Panc1 (cell line): ENCODE data around the gene IL1RAPL1. TPM values are rescaled to one million over a fixed set of nuclear protein-coding genes. Genes with fewer than 3 reads are reported as not detected.

Experiments
- ATAC-seq: fragments of 200-7000 bp; cut with Tn5 transposase; 2 replicates; pipeline ENCODE4 v1.9.1; 2020; ENCODE audit warnings: mild to moderate bottlenecking, moderate library complexity
- BruUV-seq: library from RNA; stranded (reverse); fragments of 400-500 nt; replicated peaks from 2 replicates; lab custom pipeline; 2021; lab: Mats Ljungman, UMichigan
- CTCF ChIA-PET: fragments of 300-600 bp; sonication (Branson Sonifier 250); formaldehyde crosslinking; loops from one replicate; lab custom pipeline; 2022; ENCODE audit warnings: antibody characterized with exemption; lab: Charles Lee
- POLR2A ChIA-PET: fragments of 300-600 bp; sonication (Branson Sonifier 250); formaldehyde crosslinking; loops from one replicate; lab custom pipeline; 2022; ENCODE audit warnings: antibody characterized with exemption; lab: Charles Lee
- DNase-seq: peaks from one replicate; pipeline ENCODE4 v3.0.0-alpha.2; 2010; ENCODE audit warnings: low read depth, low spot score
- H3K27ac ChIP-seq: 2 replicates; pipeline ENCODE4 v1.5.1; 2011; ENCODE audit warnings: mild to moderate bottlenecking, low read length, inconsistent platforms
- H3K27me3 ChIP-seq: fragments of 200-500 bp; sonication (Bioruptor generic); 2 replicates; pipeline ENCODE4 v1.6.0; 2014; ENCODE audit warnings: low read length, inconsistent platforms; ENCODE audit not compliant: control insufficient read depth, insufficient read depth
- H3K36me3 ChIP-seq: fragments of 200-500 bp; sonication (Bioruptor generic); 2 replicates; pipeline ENCODE4 v1.5.1; 2014; ENCODE audit warnings: inconsistent platforms, mild to moderate bottlenecking, low read length, moderate library complexity; ENCODE audit not compliant: control insufficient read depth, insufficient read depth
- H3K4me1 ChIP-seq: 2 replicates; pipeline ENCODE4 v1.5.1; 2011; ENCODE audit warnings: inconsistent platforms, mild to moderate bottlenecking, low read length, moderate library complexity; ENCODE audit not compliant: control insufficient read depth, insufficient read depth
- H3K4me3 ChIP-seq, 2 experiments: 2 replicates each; pipeline ENCODE4 v1.5.1; 2011 to 2012; ENCODE audit warnings: low read depth in 2 of 2, low read length in 2 of 2, mild to moderate bottlenecking in 2 of 2, inconsistent platforms in 1 of 2, moderate library complexity in 1 of 2
- H3K9me3 ChIP-seq: fragments of 200-500 bp; sonication (Bioruptor generic); 2 replicates; pipeline ENCODE4 v1.5.1; 2014; ENCODE audit warnings: low read depth, mild to moderate bottlenecking, inconsistent platforms, low read length, moderate library complexity; ENCODE audit not compliant: control insufficient read depth, insufficient read depth
- POLR2AphosphoS5 ChIP-seq: IDR thresholded peaks from 2 replicates; pipeline ENCODE4 v1.6.1; 2012; ENCODE audit warnings: mild to moderate bottlenecking, low read depth, low read length, moderate library complexity
- SIN3A ChIP-seq: IDR thresholded peaks from 2 replicates; pipeline ENCODE4 v1.6.1; 2012; ENCODE audit warnings: low read depth, mild to moderate bottlenecking, low read length, moderate library complexity, borderline replicate concordance; ENCODE audit not compliant: insufficient read depth
- TCF7L2 ChIP-seq: IDR thresholded peaks from 2 replicates; pipeline ENCODE4 v1.6.1; 2011; ENCODE audit warnings: mild to moderate bottlenecking, low read depth, low read length, inconsistent platforms
- in situ Hi-C: cut with HindIII; loops from 2 replicates; pipeline ENCODE4 v1.10.0; 2016; ENCODE audit warnings: low sequenced_read_pairs, low pct_unique_long_range_greater_than_20kb
- intact Hi-C: fragments of 100-400 bp; cut with micrococcal nuclease; formaldehyde crosslinking; loops from one replicate; pipeline ENCODE4 v1.10.0; 2022; ENCODE audit not compliant: unreplicated experiment
- total RNA-seq: library from RNA; stranded (reverse); gene quantifications from one replicate; pipeline ENCODE4 v1.2.1, GENCODE V29; 2021; ENCODE audit not compliant: unreplicated experiment
- TF ChIP-seq, protein P1 (sequence below), 2 experiments: IDR thresholded peaks; 2 replicates each; pipeline ENCODE4 v1.6.1; 2011 to 2012; ENCODE audit warnings: low read depth in 2 of 2, control low read depth in 1 of 2, low read length in 1 of 2, mild to moderate bottlenecking in 1 of 2, moderate library complexity in 1 of 2; ENCODE audit not compliant: insufficient read depth in 1 of 2
- TF ChIP-seq, protein P2 (sequence below): fragments of 450-650 bp; IDR thresholded peaks from 2 replicates; pipeline ENCODE4 v1.5.1; 2017; ENCODE audit warnings: mild to moderate bottlenecking

The IL1RAPL1 gene
- total RNA-seq, 1 experiment from 2014 or later = 0.59 TPM

DNA sequence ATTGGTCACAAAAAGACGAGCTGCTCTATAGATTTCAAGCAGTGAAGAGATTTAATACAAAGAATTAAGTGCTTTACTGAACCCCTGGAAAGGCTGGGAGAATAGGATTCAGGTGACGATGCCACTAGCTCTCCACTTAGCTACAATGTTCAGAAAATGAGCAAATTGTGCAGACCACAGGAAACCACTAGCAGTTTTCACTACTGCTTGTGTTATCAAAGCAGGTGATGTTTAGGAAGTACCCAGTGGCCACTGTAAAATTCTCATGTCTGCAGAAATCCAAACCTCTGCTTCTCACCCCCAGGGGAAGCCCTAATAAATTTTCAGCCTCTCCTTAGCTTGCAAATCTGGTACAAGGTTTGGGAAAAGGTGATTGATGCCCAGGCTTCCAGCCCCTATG lies 165.1 kb downstream of the IL1RAPL1 start:
- no peak for DNase-seq
- intact Hi-C loops (no loop called here), in situ Hi-C loops (no loop called here)
- no peaks in the 10 kb centered on the region for H3K27me3 ChIP-seq
- POLR2A ChIA-PET = no interaction called here
- CTCF ChIA-PET = no interaction called here
- TF ChIP-seq POLR2AphosphoS5 (no peak), SIN3A (no peak), TCF7L2 (no peak)
- TF ChIP-seq, protein P1, sequence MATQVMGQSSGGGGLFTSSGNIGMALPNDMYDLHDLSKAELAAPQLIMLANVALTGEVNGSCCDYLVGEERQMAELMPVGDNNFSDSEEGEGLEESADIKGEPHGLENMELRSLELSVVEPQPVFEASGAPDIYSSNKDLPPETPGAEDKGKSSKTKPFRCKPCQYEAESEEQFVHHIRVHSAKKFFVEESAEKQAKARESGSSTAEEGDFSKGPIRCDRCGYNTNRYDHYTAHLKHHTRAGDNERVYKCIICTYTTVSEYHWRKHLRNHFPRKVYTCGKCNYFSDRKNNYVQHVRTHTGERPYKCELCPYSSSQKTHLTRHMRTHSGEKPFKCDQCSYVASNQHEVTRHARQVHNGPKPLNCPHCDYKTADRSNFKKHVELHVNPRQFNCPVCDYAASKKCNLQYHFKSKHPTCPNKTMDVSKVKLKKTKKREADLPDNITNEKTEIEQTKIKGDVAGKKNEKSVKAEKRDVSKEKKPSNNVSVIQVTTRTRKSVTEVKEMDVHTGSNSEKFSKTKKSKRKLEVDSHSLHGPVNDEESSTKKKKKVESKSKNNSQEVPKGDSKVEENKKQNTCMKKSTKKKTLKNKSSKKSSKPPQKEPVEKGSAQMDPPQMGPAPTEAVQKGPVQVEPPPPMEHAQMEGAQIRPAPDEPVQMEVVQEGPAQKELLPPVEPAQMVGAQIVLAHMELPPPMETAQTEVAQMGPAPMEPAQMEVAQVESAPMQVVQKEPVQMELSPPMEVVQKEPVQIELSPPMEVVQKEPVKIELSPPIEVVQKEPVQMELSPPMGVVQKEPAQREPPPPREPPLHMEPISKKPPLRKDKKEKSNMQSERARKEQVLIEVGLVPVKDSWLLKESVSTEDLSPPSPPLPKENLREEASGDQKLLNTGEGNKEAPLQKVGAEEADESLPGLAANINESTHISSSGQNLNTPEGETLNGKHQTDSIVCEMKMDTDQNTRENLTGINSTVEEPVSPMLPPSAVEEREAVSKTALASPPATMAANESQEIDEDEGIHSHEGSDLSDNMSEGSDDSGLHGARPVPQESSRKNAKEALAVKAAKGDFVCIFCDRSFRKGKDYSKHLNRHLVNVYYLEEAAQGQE (IDR thresholded peaks at IDR 0.05; ENCODE audit: insufficient read depth in 1 of 2, low read depth in 2 of 2, low read length in 1 of 2) = no peak
- TF ChIP-seq, protein P2, sequence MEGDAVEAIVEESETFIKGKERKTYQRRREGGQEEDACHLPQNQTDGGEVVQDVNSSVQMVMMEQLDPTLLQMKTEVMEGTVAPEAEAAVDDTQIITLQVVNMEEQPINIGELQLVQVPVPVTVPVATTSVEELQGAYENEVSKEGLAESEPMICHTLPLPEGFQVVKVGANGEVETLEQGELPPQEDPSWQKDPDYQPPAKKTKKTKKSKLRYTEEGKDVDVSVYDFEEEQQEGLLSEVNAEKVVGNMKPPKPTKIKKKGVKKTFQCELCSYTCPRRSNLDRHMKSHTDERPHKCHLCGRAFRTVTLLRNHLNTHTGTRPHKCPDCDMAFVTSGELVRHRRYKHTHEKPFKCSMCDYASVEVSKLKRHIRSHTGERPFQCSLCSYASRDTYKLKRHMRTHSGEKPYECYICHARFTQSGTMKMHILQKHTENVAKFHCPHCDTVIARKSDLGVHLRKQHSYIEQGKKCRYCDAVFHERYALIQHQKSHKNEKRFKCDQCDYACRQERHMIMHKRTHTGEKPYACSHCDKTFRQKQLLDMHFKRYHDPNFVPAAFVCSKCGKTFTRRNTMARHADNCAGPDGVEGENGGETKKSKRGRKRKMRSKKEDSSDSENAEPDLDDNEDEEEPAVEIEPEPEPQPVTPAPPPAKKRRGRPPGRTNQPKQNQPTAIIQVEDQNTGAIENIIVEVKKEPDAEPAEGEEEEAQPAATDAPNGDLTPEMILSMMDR = no peak
- H3K27ac ChIP-seq = no peak overlapping the region
- BruUV-seq = no TSS peak
- no peak overlapping the region for H3K4me3 ChIP-seq
- no peaks in the 10 kb centered on the region for H3K4me1 ChIP-seq
- H3K36me3 ChIP-seq = no peaks in the 10 kb centered on the region
- no peak for ATAC-seq
- H3K9me3 ChIP-seq = no peaks in the 10 kb centered on the region

DNA sequence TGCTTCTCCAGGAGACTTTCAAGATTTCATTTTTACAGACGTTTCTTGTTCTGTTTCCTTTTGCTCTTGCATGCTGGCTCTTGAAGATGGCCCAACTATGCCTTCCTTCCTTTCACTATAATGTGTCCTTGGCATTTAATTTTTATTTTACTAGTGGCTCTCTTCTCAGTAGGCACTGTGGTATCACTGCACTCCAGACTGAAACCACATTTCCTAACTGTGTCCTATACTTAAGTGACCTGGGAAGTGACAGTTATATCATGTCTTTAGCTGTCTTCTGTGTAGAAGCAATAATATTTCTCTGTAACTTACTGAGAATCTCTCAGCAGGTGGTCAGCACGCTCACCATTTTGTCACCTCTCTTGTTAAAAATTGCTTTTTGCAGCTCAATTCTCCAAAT lies 168.9 kb downstream of the IL1RAPL1 start:
- intact Hi-C loops = no loop called here

More for the DNA sequence above, 168.9 kb downstream of the IL1RAPL1 start:
- in situ Hi-C loops = no loop called here
- Histone ChIP-seq H3K9me3 (no peaks in the 10 kb centered on the region), H3K4me1 (no peaks in the 10 kb centered on the region), H3K4me3 (no peak overlapping the region), H3K27me3 (no peaks in the 10 kb centered on the region), H3K27ac (no peak overlapping the region), H3K36me3 (no peaks in the 10 kb centered on the region)
- no peak for TF ChIP-seq TCF7L2
- TF ChIP-seq, protein P2 = no peak
- TF ChIP-seq, protein P1 (IDR thresholded peaks at IDR 0.05; ENCODE audit: insufficient read depth in 1 of 2, low read depth in 2 of 2, low read length in 1 of 2) = no peak
- TF ChIP-seq POLR2AphosphoS5 = no peak
- TF ChIP-seq SIN3A = no peak
- no peak for ATAC-seq
- POLR2A ChIA-PET = no interaction called here
- CTCF ChIA-PET = no interaction called here
- no TSS peak for BruUV-seq
- DNase-seq = no peak
